Prostate gland (tissue), 2 donors: ENCODE measurements around the gene SNCB.

Experiments used
- CTCF ChIP-seq, 4 experiments: fragments of 200-600 bp in 2 of 4; fragments of 450-650 bp in 2 of 4; sonication (generic) in 2 of 4; IDR thresholded peaks; 1 replicate in 3 of 4; 2 replicates in 1 of 4; pipeline ENCODE4 v1.5.1; 2016 to 2019; ENCODE audit warnings: antibody characterized with exemption in 4 of 4, mild to moderate bottlenecking in 2 of 4, moderate library complexity in 2 of 4
- POLR2A ChIP-seq: fragments of 450-650 bp; IDR thresholded peaks from one replicate; pipeline ENCODE4 v1.6.1; 2016; ENCODE audit warnings: antibody characterized with exemption, mild to moderate bottlenecking

GRCh38 chr5:176601901-176602482 lies 28.3 kb downstream of the SNCB start:
- TF ChIP-seq CTCF (IDR thresholded peaks at IDR 0.05) (no peak), POLR2A (no peak)
